Stimulated activated naive CD8-positive, alpha-beta T cell treated with anti-CD3 and anti-CD28 coated beads, Interleukin-15, Interleukin-2, amounts not matched to agents 100 ng/mL and 50 ng/mL, for 24 hours (primary cell): Measurements from ENCODE around the gene GPR39.
"Not testable (repeated sequence)": the region's sequence is repeated elsewhere in the genome, so short reads cannot be mapped to it uniquely, and the experiment has no call there.

Experiments
- H3K27ac Mint-ChIP-seq: one replicate; pipeline ENCODE4 v1.8.0; 2021; ENCODE audit warnings: mild to moderate bottlenecking, mixed read lengths
- H3K27me3 Mint-ChIP-seq: one replicate; pipeline ENCODE4 v1.8.0; 2021; ENCODE audit warnings: mixed read lengths
- H3K36me3 Mint-ChIP-seq: one replicate; pipeline ENCODE4 v1.8.0; 2021; ENCODE audit warnings: low read depth, mixed read lengths
- H3K4me1 Mint-ChIP-seq: one replicate; pipeline ENCODE4 v1.8.0; 2021; ENCODE audit warnings: low read depth, mixed read lengths
- H3K4me3 Mint-ChIP-seq: one replicate; pipeline ENCODE4 v1.8.0; 2021; ENCODE audit warnings: mild to moderate bottlenecking, mixed read lengths
- H3K9me3 Mint-ChIP-seq: one replicate; pipeline ENCODE4 v1.8.0; 2021; ENCODE audit warnings: mixed read lengths

The GPR39 gene

DNA sequence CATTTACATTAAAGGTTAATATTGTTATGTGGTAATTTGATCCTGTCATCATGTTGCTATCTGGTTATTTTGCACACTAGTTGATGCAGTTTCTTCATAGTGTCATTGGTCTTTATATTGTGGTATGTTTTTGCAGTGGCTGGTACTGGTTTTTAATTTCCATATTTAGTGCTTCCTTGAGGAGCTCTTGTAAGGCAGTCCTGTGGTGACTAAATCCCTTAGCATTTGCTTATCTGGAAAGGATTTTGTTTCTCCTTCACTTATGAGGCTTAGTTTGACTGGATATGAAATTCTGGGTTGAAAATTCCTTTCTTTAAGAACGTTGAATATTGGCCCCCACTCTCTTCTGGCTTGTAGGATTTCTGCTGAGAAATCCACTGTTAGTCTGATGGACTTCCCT lies 120.5 kb downstream of the GPR39 start:
- not testable (repeated sequence) for H3K4me3 Mint-ChIP-seq, H3K27ac Mint-ChIP-seq, H3K36me3 Mint-ChIP-seq, H3K9me3 Mint-ChIP-seq, H3K4me1 Mint-ChIP-seq, H3K27me3 Mint-ChIP-seq

DNA sequence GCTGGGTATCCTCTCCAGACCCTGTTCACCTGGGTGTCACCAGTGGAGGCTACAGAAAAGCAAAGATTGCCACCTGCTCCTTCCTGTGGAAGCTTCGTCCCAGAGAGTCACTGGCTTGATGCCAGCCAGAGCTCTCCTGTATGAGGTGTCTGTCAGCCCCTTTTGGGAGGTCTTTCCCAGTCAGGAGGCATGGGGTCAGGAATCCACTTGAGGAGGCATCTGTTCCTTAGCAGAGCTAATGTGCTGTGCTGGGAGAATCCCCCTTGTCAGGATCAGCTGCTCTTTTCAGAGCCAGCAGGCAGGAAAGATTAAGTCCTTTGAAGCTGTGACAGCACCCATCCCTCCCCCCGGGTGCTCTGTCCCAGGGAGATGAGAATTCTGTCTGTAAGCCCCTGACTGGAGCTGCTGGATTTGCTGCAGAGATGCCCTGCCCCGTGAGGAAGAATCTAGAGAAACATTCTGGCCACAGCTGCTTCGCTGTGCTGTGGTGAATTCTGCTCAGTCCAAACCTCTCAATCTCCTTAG lies 121.8 kb downstream of the GPR39 start:
- Mint-ChIP-seq H3K4me3 (no peak overlapping the region), H3K4me1 (no peaks in the 10 kb centered on the region), H3K36me3 (no peaks in the 10 kb centered on the region), H3K27ac (no peak overlapping the region), H3K27me3 (no peaks in the 10 kb centered on the region), H3K9me3 (peaks cover 5% of the 10 kb centered on the region)

DNA sequence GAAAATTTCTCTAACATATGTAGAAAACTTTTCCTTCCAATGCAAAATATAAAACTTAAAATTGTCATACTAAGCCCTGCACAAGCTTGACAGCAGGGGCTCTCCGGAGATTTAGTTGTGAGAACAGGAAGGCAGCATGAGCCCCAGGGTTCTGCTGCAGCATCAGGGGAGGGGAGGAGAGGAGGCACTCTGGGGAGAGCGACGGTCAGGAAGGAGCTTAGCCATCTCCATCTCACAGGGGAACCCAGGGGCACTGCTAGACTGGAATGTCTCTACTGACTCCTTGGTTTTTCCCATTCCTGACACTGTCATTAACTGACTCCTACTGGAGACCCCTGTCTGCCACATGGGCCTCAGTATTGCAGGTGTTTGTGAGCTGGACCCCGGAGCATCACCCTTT lies 123.6 kb downstream of the GPR39 start:
- Mint-ChIP-seq H3K27me3 (no peaks in the 10 kb centered on the region), H3K36me3 (no peaks in the 10 kb centered on the region), H3K4me1 (no peaks in the 10 kb centered on the region), H3K9me3 (peaks cover 1% of the 10 kb centered on the region), H3K27ac (no peak overlapping the region), H3K4me3 (no peak overlapping the region)

DNA sequence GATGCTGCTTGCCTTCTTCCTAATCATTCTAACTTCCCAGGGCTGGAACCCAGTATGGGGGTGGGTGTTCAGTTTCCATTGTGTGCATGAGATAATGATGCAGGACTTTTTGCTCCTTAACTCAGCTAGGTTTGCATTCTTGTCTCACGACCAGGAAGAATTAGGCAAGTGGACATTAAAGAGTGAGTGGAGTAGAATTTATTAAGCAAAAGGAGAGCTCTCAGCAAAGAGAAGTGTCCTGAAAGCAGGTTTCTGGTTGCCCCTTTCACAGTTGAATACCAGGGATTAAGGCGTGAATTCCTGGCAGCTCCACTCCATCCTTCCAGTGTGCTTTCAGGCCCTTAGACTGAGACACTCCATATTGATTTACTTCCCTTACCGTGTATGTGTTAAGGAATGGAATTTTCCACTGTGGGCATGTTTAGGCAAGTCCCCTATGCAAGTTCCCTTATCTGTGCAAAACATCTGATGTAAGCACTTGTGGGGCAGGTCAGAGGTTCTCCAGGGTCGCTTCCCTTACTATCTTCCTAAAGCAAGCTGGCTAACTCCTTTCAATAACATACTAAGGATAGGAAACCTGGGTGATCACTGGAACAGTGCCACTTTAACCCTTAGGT lies 126.5 kb downstream of the GPR39 start:
- Mint-ChIP-seq H3K4me3 (no peak overlapping the region), H3K9me3 (no peaks in the 10 kb centered on the region), H3K27ac (no peak overlapping the region), H3K4me1 (no peaks in the 10 kb centered on the region), H3K36me3 (no peaks in the 10 kb centered on the region), H3K27me3 (peaks cover 2% of the 10 kb centered on the region)

DNA sequence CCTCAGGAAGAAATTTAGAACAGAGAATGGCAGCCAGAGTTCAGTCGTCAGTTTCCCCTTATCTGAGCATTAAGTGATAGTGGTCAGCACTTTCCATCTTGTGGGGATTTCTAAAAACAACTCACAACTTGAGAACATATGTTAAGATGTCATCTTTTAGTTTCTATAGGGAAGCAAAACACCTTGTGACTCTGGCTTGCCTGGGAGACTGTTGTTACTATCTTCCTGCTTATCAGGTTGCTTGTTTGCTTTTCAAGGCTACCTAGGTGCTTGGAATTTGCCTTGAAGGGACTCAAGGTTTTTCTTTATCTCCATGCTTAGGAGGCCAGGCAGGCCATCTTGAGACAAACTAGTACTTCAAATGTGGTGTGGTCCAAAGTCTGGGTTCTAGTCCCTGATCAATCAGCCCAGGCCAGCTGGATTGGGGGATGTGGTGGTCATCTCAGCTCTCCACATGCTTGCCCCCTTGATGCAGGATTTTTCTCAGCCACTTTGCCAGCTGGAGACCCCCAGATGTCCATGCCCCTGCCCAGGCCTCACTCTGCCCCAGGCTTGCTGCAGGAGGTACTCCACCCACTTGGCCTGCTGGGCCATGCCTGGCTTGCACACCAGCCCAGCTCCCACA lies 127.5 kb downstream of the GPR39 start:
- Mint-ChIP-seq H3K4me1 (no peaks in the 10 kb centered on the region), H3K36me3 (no peaks in the 10 kb centered on the region), H3K27me3 (peaks cover 4% of the 10 kb centered on the region), H3K4me3 (no peak overlapping the region), H3K27ac (no peak overlapping the region), H3K9me3 (no peaks in the 10 kb centered on the region)

DNA sequence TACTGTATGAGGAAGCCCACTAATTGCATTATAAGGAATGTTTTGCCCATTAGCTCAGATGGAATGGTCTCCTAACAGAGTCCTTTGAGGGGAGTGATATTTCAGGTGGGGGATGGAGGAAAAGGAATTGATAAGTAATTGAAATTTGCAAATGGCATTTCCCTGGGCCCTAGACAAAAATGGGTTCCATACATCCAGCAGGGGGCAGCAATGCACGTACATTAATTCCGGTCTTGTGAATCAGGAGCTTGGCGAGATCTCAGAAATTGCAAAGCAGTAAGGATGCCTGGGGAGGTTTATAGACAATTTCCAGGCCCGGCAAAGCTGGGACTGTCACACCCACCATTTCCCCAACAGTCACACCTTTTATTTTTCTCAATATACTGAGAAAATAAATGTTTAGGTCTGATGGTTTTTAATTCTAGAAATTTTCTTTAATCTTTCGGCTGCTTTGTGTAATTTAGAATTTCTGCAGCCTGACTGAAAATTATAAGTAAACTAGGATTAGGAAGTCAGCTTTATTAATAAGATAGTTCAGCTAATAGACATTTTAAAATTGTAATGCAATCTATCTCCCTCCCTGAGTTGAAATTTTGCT lies 130.6 kb downstream of the GPR39 start:
- Mint-ChIP-seq H3K4me1 (no peaks in the 10 kb centered on the region), H3K36me3 (no peaks in the 10 kb centered on the region), H3K27me3 (peaks cover 4% of the 10 kb centered on the region), H3K9me3 (no peaks in the 10 kb centered on the region), H3K27ac (no peak overlapping the region), H3K4me3 (no peak overlapping the region)

DNA sequence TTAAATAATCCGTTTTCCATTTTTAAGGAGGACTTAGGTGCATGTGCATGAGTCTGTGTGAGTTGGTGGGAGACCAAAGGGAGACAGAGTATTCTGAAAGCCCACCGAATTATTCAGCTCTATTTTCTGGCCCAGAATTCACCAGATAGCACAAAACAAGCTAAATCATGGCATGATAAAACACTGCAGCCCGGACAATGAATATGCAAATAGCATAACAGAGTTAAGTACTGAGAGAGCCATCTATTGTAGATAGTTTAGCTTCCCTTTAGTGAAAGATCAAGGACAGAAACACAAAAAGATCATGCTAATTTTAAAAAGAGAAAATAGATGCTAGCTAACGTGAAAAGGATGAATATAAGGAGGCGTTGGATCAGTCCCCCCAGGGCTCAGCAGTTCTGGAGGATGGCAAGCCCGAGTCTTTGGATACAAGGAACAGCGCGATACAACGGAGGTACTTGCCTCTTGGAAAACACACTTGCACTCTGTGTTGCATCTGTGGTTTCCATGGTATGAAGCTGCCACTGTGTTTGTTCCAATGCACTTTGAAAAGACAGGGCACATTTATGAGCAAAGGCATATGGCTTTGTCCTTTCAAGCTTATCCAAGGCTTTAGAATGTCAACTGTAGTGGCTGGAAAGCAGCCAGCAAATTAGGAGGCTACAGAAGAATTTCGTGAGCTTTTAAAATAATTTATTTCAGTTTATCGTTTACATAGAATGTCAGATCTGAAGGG lies 133.5 kb downstream of the GPR39 start:
- Mint-ChIP-seq H3K27ac (no peak overlapping the region), H3K27me3 (peaks cover 4% of the 10 kb centered on the region), H3K4me3 (no peak overlapping the region), H3K9me3 (no peaks in the 10 kb centered on the region), H3K36me3 (no peaks in the 10 kb centered on the region), H3K4me1 (no peaks in the 10 kb centered on the region)

DNA sequence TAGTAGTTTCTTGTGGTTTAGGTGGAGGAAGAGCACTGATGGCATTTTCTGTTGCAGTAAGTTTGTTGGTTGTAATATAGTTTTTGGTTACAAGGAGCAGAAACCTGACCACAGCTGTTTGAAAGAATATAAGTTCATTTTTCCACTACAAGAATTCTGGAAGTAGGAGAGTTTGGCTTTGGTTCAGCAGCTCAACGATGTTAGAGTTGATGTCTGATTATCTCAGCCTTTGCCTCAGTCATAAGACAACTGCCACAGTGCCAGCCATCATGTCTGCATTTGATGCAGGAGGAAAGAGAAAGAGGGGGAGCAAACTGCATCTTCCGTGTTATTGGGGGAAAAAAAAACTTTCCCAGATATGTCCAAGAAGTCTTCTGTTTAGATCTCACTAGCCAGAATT lies 134.3 kb downstream of the GPR39 start:
- H3K4me3 Mint-ChIP-seq, result no peak overlapping the region
- H3K27ac Mint-ChIP-seq, result no peak overlapping the region
- H3K27me3 Mint-ChIP-seq, result peaks cover 4% of the 10 kb centered on the region
- H3K9me3 Mint-ChIP-seq, result no peaks in the 10 kb centered on the region
- H3K36me3 Mint-ChIP-seq, result no peaks in the 10 kb centered on the region
- no peaks in the 10 kb centered on the region for H3K4me1 Mint-ChIP-seq

DNA sequence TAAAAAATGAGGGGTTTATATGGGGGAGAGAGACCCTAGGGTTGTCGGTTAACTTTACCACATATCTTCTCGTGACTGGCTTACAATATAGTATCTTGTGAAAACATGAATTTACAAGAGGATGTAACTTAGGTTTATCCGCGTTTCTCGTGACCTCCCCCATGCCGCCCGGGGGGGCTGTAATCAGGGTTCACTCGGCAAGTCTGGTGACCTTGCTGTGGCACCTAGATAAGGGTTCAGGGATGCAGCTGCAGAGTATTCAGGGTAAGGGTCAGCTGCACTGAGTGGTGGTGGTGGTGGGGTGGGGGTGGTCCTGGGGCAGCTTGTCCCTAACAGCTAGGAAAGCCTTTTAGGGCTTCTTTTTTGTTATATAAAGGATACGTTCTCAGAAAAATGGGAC lies 141.1 kb downstream of the GPR39 start:
- peaks cover 10% of the 10 kb centered on the region for H3K9me3 Mint-ChIP-seq
- H3K36me3 Mint-ChIP-seq, result no peaks in the 10 kb centered on the region
- no peak overlapping the region for H3K4me3 Mint-ChIP-seq
- H3K27ac Mint-ChIP-seq, result no peak overlapping the region
- H3K27me3 Mint-ChIP-seq, result no peaks in the 10 kb centered on the region
- H3K4me1 Mint-ChIP-seq, result no peaks in the 10 kb centered on the region

DNA sequence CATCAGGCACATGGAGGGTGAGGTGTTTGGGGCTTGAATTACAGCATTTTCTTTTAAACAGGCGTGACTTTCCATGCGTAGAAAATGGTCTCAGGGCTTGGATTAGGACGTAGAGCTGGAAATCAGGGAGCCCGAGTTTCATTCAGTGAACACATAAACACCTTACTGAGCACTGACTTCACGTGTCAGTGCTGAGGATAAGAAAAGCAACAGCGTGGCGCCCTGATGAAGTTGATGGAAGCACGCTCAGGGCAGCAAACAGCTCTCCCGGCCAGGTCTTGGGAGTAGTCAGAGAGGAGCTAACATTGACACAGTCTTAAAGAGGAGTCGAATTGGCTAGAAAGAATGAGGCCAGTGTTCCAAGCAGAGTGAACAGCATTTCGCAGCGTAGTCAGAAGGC lies 142.7 kb downstream of the GPR39 start:
- H3K9me3 Mint-ChIP-seq, result peaks cover 10% of the 10 kb centered on the region
- H3K36me3 Mint-ChIP-seq, result no peaks in the 10 kb centered on the region
- H3K4me3 Mint-ChIP-seq, result no peak overlapping the region
- no peaks in the 10 kb centered on the region for H3K27me3 Mint-ChIP-seq
- H3K4me1 Mint-ChIP-seq, result no peaks in the 10 kb centered on the region
- H3K27ac Mint-ChIP-seq, result no peak overlapping the region

DNA sequence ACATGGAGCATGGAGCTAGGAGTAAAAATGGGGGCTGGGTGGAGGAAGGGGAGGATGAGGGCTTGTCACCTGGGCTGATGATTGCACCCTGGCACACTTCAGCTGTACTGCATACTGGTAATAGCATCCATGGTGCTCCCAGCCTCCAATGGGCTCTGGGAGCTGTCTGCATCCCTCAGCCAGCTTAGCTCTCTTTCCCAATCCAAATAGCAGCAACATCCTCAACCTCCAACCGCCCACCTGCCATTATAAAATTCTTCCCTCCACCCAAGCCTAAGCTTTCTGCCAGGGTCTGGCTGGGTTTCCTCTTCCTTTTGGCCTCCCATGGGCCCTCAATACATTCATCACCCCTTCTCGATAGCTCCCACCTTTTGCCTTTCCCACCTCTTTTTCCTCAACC lies 143.3 kb downstream of the GPR39 start:
- no peaks in the 10 kb centered on the region for H3K27me3 Mint-ChIP-seq
- peaks cover 10% of the 10 kb centered on the region for H3K9me3 Mint-ChIP-seq
- H3K36me3 Mint-ChIP-seq, result no peaks in the 10 kb centered on the region
- H3K4me3 Mint-ChIP-seq, result no peak overlapping the region
- no peak overlapping the region for H3K27ac Mint-ChIP-seq
- H3K4me1 Mint-ChIP-seq, result no peaks in the 10 kb centered on the region

DNA sequence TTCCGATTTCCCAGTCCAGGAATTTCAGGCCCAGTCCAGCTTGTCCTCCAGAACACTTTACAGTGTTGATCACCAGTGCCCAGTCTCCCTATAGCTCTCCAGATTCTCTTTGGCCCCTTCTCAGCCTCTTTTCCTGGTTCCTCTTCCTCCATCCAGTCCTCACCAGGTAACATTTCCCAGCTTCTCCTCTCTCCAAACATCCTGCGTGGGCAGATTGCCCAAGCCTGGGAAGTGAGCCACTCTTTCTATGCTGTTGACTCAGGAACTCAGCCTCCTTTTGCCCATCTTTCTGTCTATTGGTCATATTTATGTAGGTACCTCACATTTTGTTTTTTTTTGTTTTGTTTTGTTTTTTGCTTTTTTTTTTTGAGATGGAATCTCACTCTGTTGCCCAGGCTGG lies 144.0 kb downstream of the GPR39 start:
- H3K4me3 Mint-ChIP-seq, result no peak overlapping the region
- H3K36me3 Mint-ChIP-seq, result no peaks in the 10 kb centered on the region
- no peaks in the 10 kb centered on the region for H3K4me1 Mint-ChIP-seq
- no peak overlapping the region for H3K27ac Mint-ChIP-seq
- peaks cover 10% of the 10 kb centered on the region for H3K9me3 Mint-ChIP-seq
- no peaks in the 10 kb centered on the region for H3K27me3 Mint-ChIP-seq

DNA sequence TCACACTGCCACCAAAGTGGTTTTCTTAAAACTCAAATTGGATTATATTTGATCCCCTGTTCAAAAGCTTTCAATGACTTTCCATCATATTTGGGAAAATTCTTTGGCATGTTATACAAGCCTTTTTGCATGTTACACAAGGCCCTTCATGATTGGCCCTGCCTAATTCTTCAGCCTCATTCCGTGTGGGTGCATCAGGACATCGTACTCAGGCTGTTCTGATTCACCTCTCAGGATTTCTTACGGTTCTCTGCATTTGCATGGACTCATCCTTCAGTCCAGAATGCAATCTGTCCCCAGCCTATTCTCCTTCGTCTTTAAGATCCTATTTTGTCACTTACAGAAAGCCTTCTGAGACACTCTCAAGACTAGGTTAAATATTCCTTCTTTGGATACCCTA lies 145.6 kb downstream of the GPR39 start:
- no peaks in the 10 kb centered on the region for H3K4me1 Mint-ChIP-seq
- H3K27ac Mint-ChIP-seq, result no peak overlapping the region
- no peaks in the 10 kb centered on the region for H3K36me3 Mint-ChIP-seq
- peaks cover 10% of the 10 kb centered on the region for H3K9me3 Mint-ChIP-seq
- no peaks in the 10 kb centered on the region for H3K27me3 Mint-ChIP-seq
- H3K4me3 Mint-ChIP-seq, result no peak overlapping the region

DNA sequence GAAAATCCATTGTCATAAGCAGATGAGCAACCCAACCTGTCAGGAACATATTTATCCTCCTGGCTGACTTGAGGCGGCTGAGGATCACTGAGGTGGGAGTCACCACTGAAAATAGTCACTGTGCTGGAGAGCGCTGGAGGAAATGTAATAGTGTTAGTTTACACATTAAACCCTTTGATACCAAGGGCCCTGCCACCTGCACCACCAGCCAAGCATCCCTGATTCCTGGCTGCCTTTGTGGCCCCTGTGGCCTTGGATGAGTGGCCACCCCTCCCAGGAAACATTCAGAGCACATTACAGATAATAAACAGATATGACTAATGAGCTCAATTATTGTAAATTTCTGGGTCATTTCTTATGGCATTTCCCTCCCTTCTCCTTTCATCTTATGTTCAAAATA lies 147.5 kb downstream of the GPR39 start:
- Mint-ChIP-seq H3K36me3 (no peaks in the 10 kb centered on the region), H3K9me3 (peaks cover 14% of the 10 kb centered on the region), H3K4me3 (no peak overlapping the region), H3K27ac (no peak overlapping the region), H3K4me1 (no peaks in the 10 kb centered on the region), H3K27me3 (no peaks in the 10 kb centered on the region)

DNA sequence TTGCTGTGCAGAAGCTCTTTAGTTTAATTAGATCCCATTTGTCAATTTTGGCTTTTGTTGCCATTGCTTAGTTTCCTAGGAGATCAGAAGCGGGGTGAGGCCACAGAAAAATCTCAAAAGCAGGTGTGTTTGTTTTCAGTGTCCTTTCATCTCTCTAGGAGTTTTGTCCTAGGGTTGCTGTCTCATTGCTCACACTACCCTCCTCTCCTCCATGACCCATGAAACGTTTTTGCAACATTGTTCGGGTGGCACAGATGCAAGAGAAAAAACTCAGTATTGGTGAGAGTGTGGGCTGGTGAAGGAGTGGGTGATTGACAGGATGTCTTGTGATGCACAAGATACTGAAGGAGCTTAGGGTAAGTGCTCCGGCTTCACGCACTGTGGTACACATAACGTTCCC lies 149.8 kb downstream of the GPR39 start:
- no peak overlapping the region for H3K27ac Mint-ChIP-seq
- no peaks in the 10 kb centered on the region for H3K4me1 Mint-ChIP-seq
- peaks cover 12% of the 10 kb centered on the region for H3K9me3 Mint-ChIP-seq
- peaks cover 4% of the 10 kb centered on the region for H3K27me3 Mint-ChIP-seq
- no peak overlapping the region for H3K4me3 Mint-ChIP-seq
- no peaks in the 10 kb centered on the region for H3K36me3 Mint-ChIP-seq
